GM18517 (cell line): Measurements from ENCODE around the gene BTN2A1.
"Not testable (repeated sequence)": the region's sequence is repeated elsewhere in the genome, so short reads cannot be mapped to it uniquely, and the experiment has no call there.

Experiments used
- ATAC-seq: cut with Tn5 transposase; IDR thresholded peaks from one replicate; pipeline ENCODE4 v1.9.1; 2021; ENCODE audit warnings: mild to moderate bottlenecking, moderate library complexity; ENCODE audit not compliant: unreplicated experiment

The BTN2A1 gene

DNA sequence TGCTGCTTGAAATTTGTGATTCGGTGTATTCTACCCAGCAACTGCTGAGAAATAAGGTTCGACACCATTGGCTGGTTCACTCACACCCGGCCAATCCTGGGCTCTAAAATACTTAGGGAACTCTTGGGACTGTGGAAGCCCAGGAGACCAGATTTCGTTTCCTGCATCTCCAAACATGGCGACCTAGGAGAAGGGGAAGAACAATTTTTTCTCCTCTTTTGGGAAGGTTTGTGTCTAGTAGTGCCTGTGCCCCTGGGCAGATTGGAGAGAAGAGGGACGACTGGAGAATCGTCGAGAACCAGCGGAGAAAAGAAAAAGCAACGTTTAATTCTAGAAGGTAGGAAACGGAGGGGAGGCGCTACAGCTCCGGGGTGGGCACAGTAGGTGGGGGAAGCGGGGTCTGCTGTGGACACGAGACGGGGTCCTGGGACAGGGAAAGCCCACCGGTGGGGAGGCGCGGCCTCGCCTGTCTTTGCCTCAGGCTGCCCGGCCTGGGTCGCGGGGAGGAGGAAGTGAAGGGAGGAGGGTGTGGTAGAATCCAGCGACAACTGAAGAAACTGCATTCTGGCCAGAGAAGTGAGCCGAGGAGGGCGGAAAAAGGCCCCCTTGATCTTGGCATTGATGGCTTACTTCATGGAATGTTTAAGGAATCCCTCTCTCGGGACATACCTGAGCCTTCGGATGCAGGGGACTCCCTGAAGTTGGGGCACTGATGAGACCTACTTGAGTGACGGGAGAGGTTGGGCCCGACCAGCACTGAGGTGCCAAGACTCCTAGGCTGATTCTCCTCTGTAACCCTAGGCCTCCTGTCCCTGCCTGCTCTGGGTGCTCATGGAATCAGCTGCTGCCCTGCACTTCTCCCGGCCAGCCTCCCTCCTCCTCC is at the start of gene BTN2A1:
Gene BTN2A1, plus strand, starts transcription at position 150 of the 883 bp plus-strand sequence. Its CDS starts 682 bp downstream, at position 832.
- ATAC-seq: peak; percentile 91

DNA sequence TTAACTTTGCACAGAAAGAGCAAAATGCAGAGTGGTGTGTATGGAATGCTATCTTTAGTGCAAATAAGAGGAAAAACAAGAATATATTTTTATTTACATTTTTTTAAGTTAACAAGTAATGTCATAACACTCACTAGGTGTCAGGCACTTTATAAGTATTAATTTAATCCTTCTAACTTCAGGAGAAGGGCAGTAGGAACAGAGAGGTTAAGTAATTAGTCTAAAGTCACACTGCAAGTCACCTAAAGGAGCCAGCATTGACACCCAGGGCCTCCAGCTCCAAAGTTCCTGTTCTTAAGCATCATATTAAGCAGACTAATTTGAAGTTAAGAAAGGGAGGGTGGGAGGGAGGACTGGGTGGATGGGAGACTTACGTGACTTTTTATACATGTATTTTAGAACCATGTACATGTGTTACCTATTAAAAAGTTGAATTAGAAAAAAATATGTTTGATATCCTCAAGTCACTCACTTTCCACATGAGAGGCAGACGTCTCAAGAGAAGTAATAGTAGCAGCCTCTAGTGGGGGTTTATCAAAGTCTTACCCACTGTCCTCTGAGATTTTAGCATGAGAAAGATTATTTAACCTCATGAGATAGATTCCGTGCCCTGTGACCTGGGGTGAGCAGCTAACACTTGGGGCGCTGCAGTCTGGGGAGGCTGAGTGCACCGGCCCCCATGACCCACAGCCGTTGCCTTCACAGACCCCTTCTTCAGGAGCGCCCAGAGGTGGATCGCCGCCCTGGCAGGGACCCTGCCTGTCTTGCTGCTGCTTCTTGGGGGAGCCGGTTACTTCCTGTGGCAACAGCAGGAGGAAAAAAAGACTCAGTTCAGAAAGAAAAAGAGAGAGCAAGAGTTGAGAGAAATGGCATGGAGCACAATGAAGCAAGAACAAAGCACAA is 48.7 kb upstream of the BTN2A1 start:
- no peak for ATAC-seq

GRCh38 chr6:26411751-26412150 is 46.0 kb upstream of the BTN2A1 start:
- no peak for ATAC-seq

GRCh38 chr6:26412228-26412627 is 45.5 kb upstream of the BTN2A1 start:
- no peak for ATAC-seq

- no peak for ATAC-seq
Observed at GRCh38 chr6:26412954-26413353, 44.8 kb upstream of the BTN2A1 start.

- no peak for ATAC-seq
Observed at GRCh38 chr6:26414281-26414680, 43.5 kb upstream of the BTN2A1 start.

DNA sequence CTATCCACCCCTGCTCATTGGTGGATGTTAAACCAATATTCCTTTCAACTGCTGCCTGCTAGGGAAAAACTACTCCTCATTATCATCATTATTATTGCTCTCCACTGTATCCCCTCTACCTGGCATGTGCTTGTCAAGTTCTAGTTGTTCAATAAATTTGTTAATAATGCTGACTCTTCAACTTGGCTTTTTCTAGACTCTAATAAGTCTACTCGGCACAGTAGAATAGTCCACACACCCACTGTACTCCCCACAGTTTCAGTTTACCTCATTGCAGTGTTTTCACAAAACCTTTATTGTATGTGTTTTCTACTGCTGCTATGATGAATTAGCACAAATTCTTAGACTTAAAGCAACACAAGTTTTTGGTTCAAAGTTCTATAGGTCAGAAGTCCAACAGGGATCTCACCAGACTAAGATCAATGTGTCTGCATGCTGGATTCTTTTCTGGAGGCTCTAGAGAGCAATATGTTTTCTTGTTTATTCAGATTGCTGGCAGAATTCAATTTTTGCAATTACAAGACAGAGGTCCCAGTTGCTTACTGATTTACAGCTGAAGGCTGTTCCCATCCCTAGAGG is 42.6 kb upstream of the BTN2A1 start:
- no peak for ATAC-seq

DNA sequence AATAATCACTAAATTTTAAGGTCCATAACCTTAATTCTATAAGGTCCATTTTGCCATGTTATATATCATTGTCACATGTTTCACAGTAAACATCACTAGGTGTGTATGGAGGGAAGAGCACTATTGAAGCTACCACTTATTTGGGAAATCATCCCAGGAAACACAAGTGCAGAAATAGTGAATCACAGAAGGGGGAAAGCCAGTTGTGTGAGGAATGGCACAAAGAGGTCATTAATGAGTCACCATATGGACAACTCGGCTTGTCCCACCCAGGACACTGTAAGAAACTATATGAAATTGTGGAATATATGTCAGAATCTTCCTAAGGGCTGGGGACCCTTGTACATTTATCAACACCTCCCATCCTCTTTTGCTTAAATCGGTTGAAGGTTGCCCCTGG is 42.0 kb upstream of the BTN2A1 start:
- no peak for ATAC-seq

DNA sequence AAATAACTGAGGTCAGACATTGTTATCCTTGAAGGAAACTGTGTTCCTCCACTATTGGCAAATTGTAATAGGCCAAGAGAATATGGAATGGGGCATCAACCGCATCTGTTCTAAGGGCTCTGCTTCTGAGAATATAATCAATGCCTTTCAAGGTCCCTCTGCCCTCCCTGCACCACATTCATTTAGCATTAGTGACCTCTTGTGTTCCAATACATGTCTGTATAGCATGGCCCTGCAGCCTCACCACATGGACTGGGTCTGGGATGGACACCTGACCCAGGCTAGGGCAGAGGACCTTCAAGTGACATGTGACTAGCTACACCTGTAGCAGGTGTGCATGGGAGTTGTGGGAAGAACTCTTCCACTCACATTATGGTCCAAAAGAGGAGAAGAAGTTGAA is 41.5 kb upstream of the BTN2A1 start:
- no peak for ATAC-seq

GRCh38 chr6:26418077-26418476 is 39.7 kb upstream of the BTN2A1 start:
- ATAC-seq: not testable (repeated sequence)

GRCh38 chr6:26418795-26419194 is 39.0 kb upstream of the BTN2A1 start:
- not testable (repeated sequence) for ATAC-seq

GRCh38 chr6:26420688-26421171 is 37.0 kb upstream of the BTN2A1 start:
- no peak for ATAC-seq

DNA sequence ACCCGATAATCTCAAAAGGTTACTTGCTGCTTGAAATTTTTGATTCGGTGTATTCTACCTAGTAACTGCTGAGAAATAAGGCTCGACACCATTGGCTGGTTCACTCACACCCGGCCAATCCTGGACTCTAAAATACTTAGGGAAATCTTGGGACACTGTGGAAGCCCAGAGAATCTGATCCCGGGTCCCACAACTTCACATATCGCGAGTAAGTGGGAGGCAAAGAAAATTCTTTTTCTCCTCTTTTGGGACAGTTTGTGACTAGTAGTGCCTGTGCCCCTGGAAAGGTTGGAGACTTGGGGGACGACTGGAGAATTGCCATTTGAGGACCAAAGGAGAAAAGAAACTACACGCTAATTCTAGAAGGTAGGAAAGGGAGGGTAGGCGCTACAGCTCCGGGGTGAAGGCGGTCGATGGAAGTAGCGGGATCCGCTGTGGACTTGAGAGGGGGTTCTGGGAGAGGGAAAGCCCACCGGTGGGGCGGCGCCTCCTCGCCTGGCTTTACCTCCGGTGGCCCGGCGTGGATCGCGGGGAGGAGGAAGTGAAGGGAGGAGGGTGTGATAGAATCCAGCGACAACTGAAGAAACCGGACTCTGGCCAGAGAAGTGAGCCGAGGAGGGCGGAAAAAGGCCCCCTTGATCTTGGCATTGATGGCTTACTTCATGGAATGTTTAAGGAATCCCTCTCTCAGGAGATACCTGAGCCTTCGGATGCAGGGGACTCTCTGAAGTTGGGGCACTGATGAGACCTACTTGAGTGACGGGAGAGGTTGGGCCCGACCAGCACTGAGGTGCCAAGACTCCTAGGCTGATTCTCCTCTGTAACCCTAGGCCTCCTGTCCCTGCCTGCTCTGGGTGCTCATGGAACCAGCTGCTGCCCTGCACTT is 36.3 kb upstream of the BTN2A1 start:
- ATAC-seq: peak; percentile 88

- no peak for ATAC-seq
Observed at GRCh38 chr6:26422329-26422728, 35.4 kb upstream of the BTN2A1 start.

DNA sequence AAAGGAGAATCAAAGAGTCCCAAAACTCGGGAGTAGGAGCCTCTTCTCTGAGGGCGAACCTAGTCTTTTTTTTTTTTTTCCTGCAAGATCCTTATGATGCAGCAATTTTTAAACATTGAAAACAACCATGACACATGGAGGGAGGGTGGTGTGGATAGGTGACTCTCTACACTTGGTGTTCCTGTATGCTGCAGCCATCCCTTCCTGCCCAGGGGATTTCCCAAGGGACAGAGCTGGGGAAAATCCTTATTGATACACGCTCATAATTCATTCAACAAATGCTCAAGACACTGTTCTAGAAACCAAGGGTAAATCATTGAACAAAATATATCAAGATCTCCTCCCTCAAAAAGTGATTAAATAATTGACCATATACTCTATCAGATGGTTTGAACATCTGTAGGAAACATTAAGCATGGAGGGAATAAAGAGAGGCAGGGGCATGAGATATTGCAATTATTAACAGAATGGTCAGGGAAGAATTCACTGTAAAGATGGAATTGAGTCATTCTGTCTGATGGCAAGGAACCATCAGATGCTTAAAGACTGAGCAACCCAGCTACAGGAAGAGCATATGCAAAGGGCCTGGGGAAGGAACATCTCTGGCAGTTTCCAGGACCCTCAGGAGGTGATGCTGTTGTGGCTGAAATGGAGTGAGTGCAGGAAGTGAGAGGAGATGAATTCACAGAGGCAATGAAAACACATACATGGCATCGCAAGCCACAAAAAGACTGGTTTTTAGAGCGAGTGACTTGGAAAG is 30.9 kb upstream of the BTN2A1 start:
- no peak for ATAC-seq

- no peak for ATAC-seq
Observed at GRCh38 chr6:26427451-26427809, 30.3 kb upstream of the BTN2A1 start.

DNA sequence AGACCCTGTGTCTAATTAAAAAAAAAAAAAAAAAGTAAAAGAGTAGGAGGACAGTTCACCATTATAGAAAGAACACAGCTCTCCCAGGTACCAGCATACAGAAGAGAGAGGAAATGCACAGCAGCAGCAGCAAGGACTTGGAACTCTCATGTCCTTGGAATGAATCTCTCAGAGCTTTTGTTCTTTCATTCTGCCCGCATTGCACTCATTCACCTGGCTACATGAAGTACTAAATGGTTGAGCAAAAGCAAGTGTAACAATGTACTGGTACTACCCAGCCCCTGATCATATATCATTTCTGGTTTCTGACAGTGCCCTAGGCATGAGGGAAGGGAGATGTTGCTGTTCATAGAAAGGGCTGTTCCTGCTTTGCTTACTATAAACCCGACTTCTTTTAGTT is 29.5 kb upstream of the BTN2A1 start:
- no peak for ATAC-seq

GRCh38 chr6:26430787-26431186 is 27.0 kb upstream of the BTN2A1 start:
- ATAC-seq: no peak
